ENCODE measurements around the gene RELN.
"Not testable (repeated sequence)": the region's sequence is repeated elsewhere in the genome, so short reads cannot be mapped to it uniquely, and the experiment has no call there.

The RELN gene

GRCh38 chr7:103989200-103989784, at the start of gene RELN:
Gene RELN (minus strand): TSS chr7:103989658. CDS start chr7:103989356, 302 bp downstream.
- DNase-seq, result peak; percentile 71

GRCh38 chr7:104038136-104038535, 48.7 kb upstream of the RELN start:
- no peak for DNase-seq

- not testable (repeated sequence) for DNase-seq
These were observed 47.4 kb upstream of the RELN start for GRCh38 chr7:104036889-104037288.

- DNase-seq, result no peak
These were observed 45.9 kb upstream of the RELN start for GRCh38 chr7:104035351-104035750.

GRCh38 chr7:104034679-104035078, 45.2 kb upstream of the RELN start:
- no peak for DNase-seq

GRCh38 chr7:104033837-104034236, 44.4 kb upstream of the RELN start:
- DNase-seq, result no peak

GRCh38 chr7:104032486-104032885, 43.0 kb upstream of the RELN start:
- DNase-seq, result no peak

GRCh38 chr7:104029765-104030164, 40.3 kb upstream of the RELN start:
- DNase-seq, result no peak

GRCh38 chr7:104024632-104025031, 35.2 kb upstream of the RELN start:
- DNase-seq, result no peak

- DNase-seq, result no peak
These were observed 33.6 kb upstream of the RELN start for GRCh38 chr7:104023100-104023499.

GRCh38 chr7:104018425-104018824, 29.0 kb upstream of the RELN start:
- DNase-seq, result no peak

GRCh38 chr7:104017001-104017400, 27.5 kb upstream of the RELN start:
- DNase-seq, result no peak

GRCh38 chr7:104012835-104013234, 23.4 kb upstream of the RELN start:
- no peak for DNase-seq

- no peak for DNase-seq
These were observed 22.4 kb upstream of the RELN start for GRCh38 chr7:104011829-104012228.

GRCh38 chr7:104010052-104010909, 20.8 kb upstream of the RELN start:
- DNase-seq, result no peak

GRCh38 chr7:104008107-104008506, 18.6 kb upstream of the RELN start:
- no peak for DNase-seq

- DNase-seq, result no peak
These were observed 18.2 kb upstream of the RELN start for GRCh38 chr7:104007614-104008013.

- DNase-seq, result no peak
These were observed 15.7 kb upstream of the RELN start for GRCh38 chr7:104005197-104005596.

GRCh38 chr7:103996639-103997038, 7.2 kb upstream of the RELN start:
- no peak for DNase-seq

GRCh38 chr7:103996017-103996551, 6.6 kb upstream of the RELN start:
- no peak for DNase-seq

GRCh38 chr7:103995554-103995953, 6.1 kb upstream of the RELN start:
- DNase-seq, result no peak

- DNase-seq, result no peak
These were observed 4.1 kb upstream of the RELN start for GRCh38 chr7:103993551-103993950.

GRCh38 chr7:103991406-103991805, 1.9 kb upstream of the RELN start:
- no peak for DNase-seq

- no peak for DNase-seq
These were observed 1.5 kb upstream of the RELN start for GRCh38 chr7:103990991-103991390.
